T47D (cell line): ENCODE measurements around the gene NTM.

ENCODE experiments used
- DNase-seq, 2 experiments: peaks; one replicate each; pipeline versions ENCODE4 v3.0.0 to v3.0.0-alpha.2; 2011 to 2012; ENCODE audit warnings: low read depth in 1 of 2, low spot score in 1 of 2
- JUND ChIP-seq: IDR thresholded peaks from 2 replicates; pipeline ENCODE4 v1.6.1; 2012; ENCODE audit warnings: low read depth
- in situ Hi-C: cut with HindIII; loops from 2 replicates; pipeline ENCODE4 v1.10.0; 2016; ENCODE audit warnings: low sequenced_read_pairs, low pct_unique_long_range_greater_than_20kb

The NTM gene

GRCh38 chr11:131463649-131464425 lies 93.4 kb downstream of the NTM start:
- no peak for DNase-seq
- no peak for TF ChIP-seq JUND
- in situ Hi-C loops, result no loop called here

GRCh38 chr11:131464461-131464860 lies 94.0 kb downstream of the NTM start:
- in situ Hi-C loops, result no loop called here
- no peak for DNase-seq
- TF ChIP-seq JUND, result no peak

- DNase-seq, result no peak
- no peak for TF ChIP-seq JUND
- in situ Hi-C loops, result no loop called here
These were observed 94.6 kb downstream of the NTM start for GRCh38 chr11:131465039-131465438.

- DNase-seq, result no peak
- in situ Hi-C loops, result no loop called here
- TF ChIP-seq JUND, result no peak
These were observed 95.3 kb downstream of the NTM start for GRCh38 chr11:131465746-131466145.

GRCh38 chr11:131467645-131468394 lies 97.4 kb downstream of the NTM start:
- no peak for TF ChIP-seq JUND
- DNase-seq, result no peak
- in situ Hi-C loops, result no loop called here

- no peak for TF ChIP-seq JUND
- no peak for DNase-seq
- in situ Hi-C loops, result no loop called here
These were observed 98.2 kb downstream of the NTM start for GRCh38 chr11:131468565-131468964.

GRCh38 chr11:131470216-131470925 lies 100.0 kb downstream of the NTM start:
- in situ Hi-C loops, result no loop called here
- TF ChIP-seq JUND, result no peak
- no peak for DNase-seq

- no peak for TF ChIP-seq JUND
- in situ Hi-C loops, result no loop called here
- DNase-seq, result no peak
These were observed 101.6 kb downstream of the NTM start for GRCh38 chr11:131471976-131472375.

GRCh38 chr11:131474947-131475346 lies 104.5 kb downstream of the NTM start:
- no peak for TF ChIP-seq JUND
- no peak for DNase-seq
- in situ Hi-C loops, result no loop called here

GRCh38 chr11:131476266-131476665 lies 105.9 kb downstream of the NTM start:
- TF ChIP-seq JUND, result no peak
- in situ Hi-C loops, result no loop called here
- no peak for DNase-seq

- in situ Hi-C loops, result no loop called here
- TF ChIP-seq JUND, result no peak
- DNase-seq, result no peak
These were observed 107.9 kb downstream of the NTM start for GRCh38 chr11:131478341-131478740.

- no peak for DNase-seq
- TF ChIP-seq JUND, result no peak
- in situ Hi-C loops, result no loop called here
These were observed 110.9 kb downstream of the NTM start for GRCh38 chr11:131481303-131481702.

GRCh38 chr11:131481971-131482370 lies 111.6 kb downstream of the NTM start:
- no peak for TF ChIP-seq JUND
- no peak for DNase-seq
- in situ Hi-C loops, result no loop called here
